Heart left ventricle (tissue), 13 donors: ENCODE measurements around the gene LAMB4.

Source experiments
- POLR2A ChIP-seq, 2 donors: fragments of 450-650 bp; IDR thresholded peaks; one replicate each; pipeline ENCODE4 v1.6.1; 2017; ENCODE audit warnings: antibody characterized with exemption in 2 of 2, mild to moderate bottlenecking in 2 of 2, moderate library complexity in 2 of 2
- TF ChIP-seq, protein P1 (sequence below), 12 donors: fragments of 200-600 bp; sonication (generic) in 4 of 12; IDR thresholded peaks; one replicate each; pipeline versions ENCODE4 v1.5.0 to v1.8.0; 2018 to 2022; ENCODE audit warnings: antibody characterized with exemption in 12 of 12, mild to moderate bottlenecking in 5 of 12
- donor health status: ischemic (EF 13 %, LVEDD 7.1; RV severe dilation, severe dysfunction).
- donor health status: DM: no; HTN: yes; CAD: no.
- donor health status: DM: no; HTN: no; CAD: no.
- donor health status: ischemic (EF 25% LVEDD 6.9; RV normal size, moderate dysfunction).
- donor health status: ischemic (EF 25% LVEDD 5.7; RV mildly dilated, moderate dysfunction).
- donor health status: ischemic (EF 35%, LVEDD 5.7; RV mildly dilated, moderate dysfunction).
- donor health status: nonischemic (EF 11% LVEDD 7.7; RV severe dilation, severe dysfunction).
- donor health status: DM: yes; HTN: yes; CAD: no.
- donor health status: PGD.
- donor health status: ischemic (EF 29% LVEDD 5.4; RV normal size, mild dysfunction).
- donor health status: nonischemic (EF 23%, LVEDD 6.1; RV moderate dilation, normal function).

DNA sequence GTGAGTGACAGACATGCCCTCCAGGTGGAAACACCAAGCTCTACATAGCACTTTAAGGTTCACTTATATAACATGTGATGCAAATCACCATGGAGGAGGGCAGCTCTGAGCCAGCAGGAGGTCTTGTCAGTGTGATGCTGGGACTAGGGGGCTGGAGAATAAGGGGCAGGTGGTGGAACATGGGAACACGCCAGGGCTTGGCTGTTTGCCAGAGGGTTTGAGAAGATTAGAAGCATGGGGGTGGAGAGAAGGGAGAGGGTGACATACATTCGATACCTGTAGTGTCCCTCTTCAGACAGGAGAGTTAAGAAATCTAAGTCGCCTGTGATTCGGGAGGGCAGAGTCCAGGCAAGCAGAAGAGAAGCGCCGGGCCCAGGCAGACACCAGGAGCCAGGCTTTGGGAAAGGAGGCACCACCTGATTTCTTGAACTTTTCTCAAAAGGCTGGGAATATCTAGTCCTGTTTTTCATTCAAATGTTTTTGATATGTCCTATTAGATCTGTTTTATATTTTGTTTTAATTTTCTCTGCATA, 16.9 kb upstream of the LAMB4 start:
- TF ChIP-seq, protein P1, sequence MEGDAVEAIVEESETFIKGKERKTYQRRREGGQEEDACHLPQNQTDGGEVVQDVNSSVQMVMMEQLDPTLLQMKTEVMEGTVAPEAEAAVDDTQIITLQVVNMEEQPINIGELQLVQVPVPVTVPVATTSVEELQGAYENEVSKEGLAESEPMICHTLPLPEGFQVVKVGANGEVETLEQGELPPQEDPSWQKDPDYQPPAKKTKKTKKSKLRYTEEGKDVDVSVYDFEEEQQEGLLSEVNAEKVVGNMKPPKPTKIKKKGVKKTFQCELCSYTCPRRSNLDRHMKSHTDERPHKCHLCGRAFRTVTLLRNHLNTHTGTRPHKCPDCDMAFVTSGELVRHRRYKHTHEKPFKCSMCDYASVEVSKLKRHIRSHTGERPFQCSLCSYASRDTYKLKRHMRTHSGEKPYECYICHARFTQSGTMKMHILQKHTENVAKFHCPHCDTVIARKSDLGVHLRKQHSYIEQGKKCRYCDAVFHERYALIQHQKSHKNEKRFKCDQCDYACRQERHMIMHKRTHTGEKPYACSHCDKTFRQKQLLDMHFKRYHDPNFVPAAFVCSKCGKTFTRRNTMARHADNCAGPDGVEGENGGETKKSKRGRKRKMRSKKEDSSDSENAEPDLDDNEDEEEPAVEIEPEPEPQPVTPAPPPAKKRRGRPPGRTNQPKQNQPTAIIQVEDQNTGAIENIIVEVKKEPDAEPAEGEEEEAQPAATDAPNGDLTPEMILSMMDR (IDR thresholded peaks at IDR 0.05) = no peak
- no peak for TF ChIP-seq POLR2A (IDR thresholded peaks at IDR 0.05)
